ENCODE results near the gene PRKCH. TPM values are rescaled to one million over a fixed set of nuclear protein-coding genes. Genes with fewer than 3 reads are reported as not detected.

PRKCH gene
- total RNA-seq, 6 experiments from 2014 or later, result 5.0 to 12.1 (median 8.8) TPM

- H3K9me3 ChIP-seq, result no peaks in the 10 kb centered on the region
- no peaks in the 10 kb centered on the region for H3K27me3 ChIP-seq
- intact Hi-C loops (cut with DNase I), result no loop called here
- no peak overlapping the region for H3K4me3 ChIP-seq
- no peak for ATAC-seq
- no peaks in the 10 kb centered on the region for H3K36me3 ChIP-seq
- no peak overlapping the region for H3K27ac ChIP-seq
- H3K4me1 ChIP-seq, result no peaks in the 10 kb centered on the region
- TF ChIP-seq POLR2A (IDR thresholded peaks at IDR 0.05), result no peak
- TF ChIP-seq CTCF (IDR thresholded peaks at IDR 0.05), result no peak
- 49% methylated on average over 4 of the region's 4 CpGs for WGBS (ENCODE audit: insufficient coverage, low coverage, low lambda C conversion rate, missing lambda C conversion rate)
- DNase-seq, result no peak
Measured at GRCh38 chr14:61417141-61417540, 95.8 kb downstream of the PRKCH start.

- no peaks in the 10 kb centered on the region for H3K36me3 ChIP-seq
- intact Hi-C loops (cut with DNase I), result no loop called here
- DNase-seq, result no peak
- no peak overlapping the region for H3K27ac ChIP-seq
- no peak for TF ChIP-seq POLR2A (IDR thresholded peaks at IDR 0.05)
- no peak for TF ChIP-seq CTCF (IDR thresholded peaks at IDR 0.05)
- ATAC-seq, result no peak
- 68% methylated on average over 7 of the region's 7 CpGs for WGBS (ENCODE audit: insufficient coverage, low coverage, low lambda C conversion rate, missing lambda C conversion rate)
- no peaks in the 10 kb centered on the region for H3K27me3 ChIP-seq
- no peaks in the 10 kb centered on the region for H3K4me1 ChIP-seq
- no peak overlapping the region for H3K4me3 ChIP-seq
- H3K9me3 ChIP-seq, result no peaks in the 10 kb centered on the region
Measured at GRCh38 chr14:61417883-61418455, 96.6 kb downstream of the PRKCH start.

GRCh38 chr14:61418746-61419145, 97.4 kb downstream of the PRKCH start:
- peak in 3 of 4 donors; percentile 26 to 57 (median 45) for ATAC-seq
- no peak for DNase-seq
- WGBS (ENCODE audit: insufficient coverage, low coverage, low lambda C conversion rate, missing lambda C conversion rate), result 62% methylated on average over 4 of the region's 4 CpGs
- no peak overlapping the region for H3K4me3 ChIP-seq
- no peaks in the 10 kb centered on the region for H3K4me1 ChIP-seq
- no peak overlapping the region for H3K27ac ChIP-seq
- no peak for TF ChIP-seq CTCF (IDR thresholded peaks at IDR 0.05)
- no peak for TF ChIP-seq POLR2A (IDR thresholded peaks at IDR 0.05)
- no peaks in the 10 kb centered on the region for H3K9me3 ChIP-seq
- H3K36me3 ChIP-seq, result no peaks in the 10 kb centered on the region
- intact Hi-C loops (cut with DNase I), result no loop called here
- no peaks in the 10 kb centered on the region for H3K27me3 ChIP-seq

- Histone ChIP-seq H3K27ac (no peak overlapping the region), H3K4me3 (no peak overlapping the region), H3K36me3 (no peaks in the 10 kb centered on the region), H3K27me3 (no peaks in the 10 kb centered on the region), H3K9me3 (no peaks in the 10 kb centered on the region), H3K4me1 (no peaks in the 10 kb centered on the region)
- DNase-seq (no peak), ATAC-seq (no peak)
- TF ChIP-seq POLR2A (IDR thresholded peaks at IDR 0.05) (no peak), CTCF (IDR thresholded peaks at IDR 0.05) (no peak)
- intact Hi-C loops (cut with DNase I), result no loop called here
Measured at GRCh38 chr14:61419201-61419600, 97.8 kb downstream of the PRKCH start.

GRCh38 chr14:61420326-61420725, 98.9 kb downstream of the PRKCH start:
- intact Hi-C loops (cut with DNase I), result no loop called here
- Histone ChIP-seq H3K4me1 (no peaks in the 10 kb centered on the region), H3K27ac (no peak overlapping the region)

More at GRCh38 chr14:61420326-61420725, 98.9 kb downstream of the PRKCH start:
- no peak for TF ChIP-seq CTCF (IDR thresholded peaks at IDR 0.05)
- H3K27me3 ChIP-seq, result no peaks in the 10 kb centered on the region
- H3K4me3 ChIP-seq, result no peak overlapping the region
- ATAC-seq (no peak), DNase-seq (no peak)
- no peaks in the 10 kb centered on the region for H3K9me3 ChIP-seq
- WGBS (ENCODE audit: insufficient coverage, low coverage, low lambda C conversion rate, missing lambda C conversion rate), result 85% methylated on average over 1 of the region's 4 CpGs
- H3K36me3 ChIP-seq, result no peaks in the 10 kb centered on the region
